PC-9 (cell line): ENCODE data around the gene OR52I1. TPM values are rescaled to one million over a fixed set of nuclear protein-coding genes. Genes with fewer than 3 reads are reported as not detected.

Source experiments
- BruUV-seq: library from RNA; stranded (reverse); fragments of 400-500 nt; replicated peaks from 2 replicates; lab custom pipeline; 2021; lab: Mats Ljungman, UMichigan
- CTCF ChIA-PET: fragments of 300-600 bp; sonication (Branson Sonifier 250); formaldehyde crosslinking; loops from one replicate; lab custom pipeline; 2022; ENCODE audit warnings: antibody characterized with exemption; lab: Charles Lee
- POLR2A ChIA-PET: fragments of 300-600 bp; sonication (Branson Sonifier 250); formaldehyde crosslinking; loops from one replicate; lab custom pipeline; 2022; ENCODE audit warnings: antibody characterized with exemption; ENCODE audit not compliant: unreplicated experiment; lab: Charles Lee
- DNase-seq, 2 experiments: peaks; one replicate each; pipeline versions ENCODE4 v3.0.0 to v3.0.0-alpha.2; 2015 to 2022; ENCODE audit warnings: mixed read lengths in 1 of 2
- H2AFZ ChIP-seq: fragments of 200-600 bp; sonication (generic); 2 replicates; pipeline ENCODE4 v1.8.1; 2017; ENCODE audit warnings: antibody characterized with exemption
- H3F3A ChIP-seq: fragments of 200-600 bp; sonication (generic); 2 replicates; pipeline ENCODE4 v1.8.1; 2017; ENCODE audit warnings: antibody characterized with exemption, mild to moderate bottlenecking, low read depth; ENCODE audit not compliant: insufficient read depth
- H3K27ac ChIP-seq: fragments of 200-600 bp; sonication (generic); 2 replicates; pipeline ENCODE4 v1.6.1; 2016; ENCODE audit warnings: mixed run types
- H3K27me3 ChIP-seq: fragments of 200-600 bp; sonication (generic); 2 replicates; pipeline ENCODE4 v1.6.1; 2016; ENCODE audit warnings: low read depth, mixed run types; ENCODE audit not compliant: insufficient read depth
- H3K36me3 ChIP-seq: fragments of 200-600 bp; sonication (generic); 2 replicates; pipeline ENCODE4 v1.6.1; 2016; ENCODE audit warnings: low read depth, mixed run types
- H3K4me1 ChIP-seq: fragments of 200-600 bp; sonication (generic); replicated peaks from 2 replicates; pipeline ENCODE4 v1.6.1; 2016; ENCODE audit warnings: mixed run types; ENCODE audit not compliant: insufficient read depth
- H3K4me2 ChIP-seq: fragments of 200-600 bp; sonication (generic); 2 replicates; pipeline ENCODE4 v1.6.1; 2017; ENCODE audit warnings: mixed run types
- H3K4me3 ChIP-seq: fragments of 200-600 bp; sonication (generic); 2 replicates; pipeline ENCODE4 v1.6.1; 2016; ENCODE audit warnings: mixed run types
- H3K79me2 ChIP-seq: fragments of 200-600 bp; sonication (generic); 2 replicates; pipeline ENCODE4 v1.6.1; 2017; ENCODE audit warnings: low read depth, mixed run types
- H3K9me2 ChIP-seq: fragments of 200-600 bp; sonication (generic); 2 replicates; pipeline ENCODE4 v1.8.1; 2017; ENCODE audit warnings: mild to moderate bottlenecking; ENCODE audit not compliant: insufficient read depth
- H3K9me3 ChIP-seq: fragments of 200-600 bp; sonication (generic); 2 replicates; pipeline ENCODE4 v1.8.1; 2016; ENCODE audit warnings: low read depth; ENCODE audit not compliant: insufficient read depth
- H4K20me1 ChIP-seq: fragments of 200-600 bp; sonication (generic); 2 replicates; pipeline ENCODE4 v1.8.1; 2017; ENCODE audit not compliant: insufficient read depth
- EZH2 ChIP-seq: fragments of 200-600 bp; sonication (generic); IDR thresholded peaks from 2 replicates; pipeline ENCODE4 v1.8.0; 2017; ENCODE audit warnings: antibody characterized with exemption, low read depth
- intact Hi-C: fragments of 100-400 bp; cut with micrococcal nuclease; formaldehyde crosslinking; loops from one replicate; pipeline ENCODE4 v1.10.0; 2022; ENCODE audit not compliant: unreplicated experiment
- total RNA-seq: library from RNA; stranded (reverse); gene quantifications from 2 replicates; pipeline ENCODE4 v1.2.3, GENCODE V29; 2021
- TF ChIP-seq, protein P1 (sequence below): fragments of 200-600 bp; sonication (generic); conservative IDR thresholded peaks from 2 replicates; pipeline ENCODE4 v1.6.1; 2017; ENCODE audit warnings: mixed run types, antibody characterized with exemption, mild to moderate bottlenecking, moderate library complexity

OR52I1 gene
- total RNA-seq, 1 experiment from 2014 or later = 0.15 TPM

DNA sequence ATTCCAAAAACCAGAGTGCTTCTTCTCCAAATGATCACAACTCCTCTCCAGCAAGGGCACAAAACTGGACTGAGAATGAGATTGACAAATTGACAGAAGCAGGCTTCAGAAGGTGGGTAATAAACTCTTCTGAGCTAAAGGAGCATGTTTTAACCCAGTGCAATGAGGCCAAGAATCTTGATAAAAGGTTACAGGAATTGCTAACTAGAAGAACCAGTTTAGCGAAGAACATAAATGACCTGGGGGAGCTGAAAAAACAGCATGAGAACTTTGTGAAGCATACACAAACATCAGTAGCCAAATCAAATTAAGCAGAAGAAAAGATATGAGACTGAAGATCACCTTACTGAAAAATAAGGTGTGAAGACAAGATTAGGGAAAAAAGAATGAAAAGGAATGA, 33.4 kb upstream of the OR52I1 start:
- TF ChIP-seq, protein P1, sequence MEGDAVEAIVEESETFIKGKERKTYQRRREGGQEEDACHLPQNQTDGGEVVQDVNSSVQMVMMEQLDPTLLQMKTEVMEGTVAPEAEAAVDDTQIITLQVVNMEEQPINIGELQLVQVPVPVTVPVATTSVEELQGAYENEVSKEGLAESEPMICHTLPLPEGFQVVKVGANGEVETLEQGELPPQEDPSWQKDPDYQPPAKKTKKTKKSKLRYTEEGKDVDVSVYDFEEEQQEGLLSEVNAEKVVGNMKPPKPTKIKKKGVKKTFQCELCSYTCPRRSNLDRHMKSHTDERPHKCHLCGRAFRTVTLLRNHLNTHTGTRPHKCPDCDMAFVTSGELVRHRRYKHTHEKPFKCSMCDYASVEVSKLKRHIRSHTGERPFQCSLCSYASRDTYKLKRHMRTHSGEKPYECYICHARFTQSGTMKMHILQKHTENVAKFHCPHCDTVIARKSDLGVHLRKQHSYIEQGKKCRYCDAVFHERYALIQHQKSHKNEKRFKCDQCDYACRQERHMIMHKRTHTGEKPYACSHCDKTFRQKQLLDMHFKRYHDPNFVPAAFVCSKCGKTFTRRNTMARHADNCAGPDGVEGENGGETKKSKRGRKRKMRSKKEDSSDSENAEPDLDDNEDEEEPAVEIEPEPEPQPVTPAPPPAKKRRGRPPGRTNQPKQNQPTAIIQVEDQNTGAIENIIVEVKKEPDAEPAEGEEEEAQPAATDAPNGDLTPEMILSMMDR = no peak
- no peak for TF ChIP-seq EZH2
- CTCF ChIA-PET = no interaction called here

DNA sequence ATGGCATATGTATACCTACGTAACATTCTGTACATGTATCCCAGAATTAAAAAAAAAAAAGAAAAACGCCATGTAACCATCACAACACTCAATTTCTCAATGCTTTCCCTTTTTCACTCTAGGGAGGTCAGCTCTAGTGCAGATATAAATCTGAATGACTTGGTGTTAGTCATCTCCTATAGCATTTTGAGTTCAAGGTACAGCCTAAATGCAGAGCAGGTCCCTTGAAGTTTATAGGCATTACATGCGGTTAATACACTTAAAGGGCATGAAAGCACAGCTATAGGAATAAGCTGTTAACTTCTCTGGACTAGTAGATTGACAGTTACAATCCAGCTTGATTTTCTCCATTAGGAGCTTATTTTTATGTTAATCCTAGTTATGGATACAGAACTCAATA, 28.5 kb upstream of the OR52I1 start:
- H3K4me2 ChIP-seq = no peak overlapping the region
- ChIA-PET POLR2A (no interaction called here), CTCF (no interaction called here)
- DNase-seq = no peak
- H3K36me3 ChIP-seq = no peaks in the 10 kb centered on the region
- peaks cover 11% of the 10 kb centered on the region for H3K4me1 ChIP-seq
- BruUV-seq = no TSS peak
- H4K20me1 ChIP-seq = no peaks in the 10 kb centered on the region
- no peak overlapping the region for H3K4me3 ChIP-seq
- H3K27ac ChIP-seq = no peak overlapping the region
- TF ChIP-seq EZH2 = no peak
- TF ChIP-seq, protein P1 = no peak
- no peaks in the 10 kb centered on the region; the same call in 1 of the 2 replicates for H3K27me3 ChIP-seq
- H3K9me3 ChIP-seq = no peaks in the 10 kb centered on the region
- no peaks in the 10 kb centered on the region for H3K79me2 ChIP-seq
- H3F3A ChIP-seq = no peaks in the 10 kb centered on the region
- intact Hi-C loops = no loop called here
- no peak overlapping the region for H2AFZ ChIP-seq
- H3K9me2 ChIP-seq = no peaks in the 10 kb centered on the region

More for the DNA sequence above, 33.4 kb upstream of the OR52I1 start:
- H3F3A ChIP-seq = no peaks in the 10 kb centered on the region
- no peaks in the 10 kb centered on the region for H3K9me2 ChIP-seq
- no peak overlapping the region; the same call in 1 of the 2 replicates for H3K4me3 ChIP-seq
- DNase-seq = peak in 1 of 2 experiments; percentile 70
- no peaks in the 10 kb centered on the region for H3K9me3 ChIP-seq
- H3K27ac ChIP-seq = peak overlapping the region; percentile 16; the same call in 1 of the 2 replicates
- H3K4me1 ChIP-seq = peaks cover 22% of the 10 kb centered on the region
- no TSS peak for BruUV-seq
- no peaks in the 10 kb centered on the region for H4K20me1 ChIP-seq
- no peak overlapping the region for H2AFZ ChIP-seq
- no peaks in the 10 kb centered on the region; the same call in 1 of the 2 replicates for H3K27me3 ChIP-seq
- H3K79me2 ChIP-seq = no peaks in the 10 kb centered on the region
- intact Hi-C loops = no loop called here
- H3K4me2 ChIP-seq = peak overlapping the region; percentile 53
- H3K36me3 ChIP-seq = no peaks in the 10 kb centered on the region
- POLR2A ChIA-PET = no interaction called here

DNA sequence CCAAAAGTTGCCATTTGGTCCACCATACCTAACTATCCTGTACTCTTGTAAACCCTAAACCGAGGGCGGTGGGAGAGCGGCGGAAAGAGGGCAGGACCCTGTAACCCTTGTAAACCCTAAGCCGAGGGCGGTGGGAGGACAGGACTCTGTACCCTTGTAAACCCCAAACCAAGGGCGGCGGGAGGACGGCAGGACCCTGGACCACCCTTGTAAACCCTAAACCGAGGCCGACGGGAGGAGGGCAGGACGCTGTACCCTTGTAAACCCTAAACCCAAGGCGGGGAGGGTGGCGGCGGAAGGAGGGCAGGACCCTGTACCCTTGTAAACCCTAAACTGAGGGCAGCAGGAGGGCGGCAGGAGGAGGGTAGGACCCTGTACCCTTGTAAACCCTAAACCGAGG, 24.8 kb upstream of the OR52I1 start:
- no peak for TF ChIP-seq EZH2
- TF ChIP-seq, protein P1 = no peak
- CTCF ChIA-PET = no interaction called here
- H3K27me3 ChIP-seq = peaks cover 4% of the 10 kb centered on the region; the same call in 1 of the 2 replicates
- DNase-seq = no peak
- H4K20me1 ChIP-seq = no peaks in the 10 kb centered on the region
- no peak overlapping the region for H3K4me2 ChIP-seq
- H3K27ac ChIP-seq = no peak overlapping the region
- no peaks in the 10 kb centered on the region for H3K4me1 ChIP-seq
- no peak overlapping the region for H2AFZ ChIP-seq
- no peak overlapping the region for H3K4me3 ChIP-seq
- H3F3A ChIP-seq = no peaks in the 10 kb centered on the region
- H3K9me3 ChIP-seq = no peaks in the 10 kb centered on the region
- BruUV-seq = no TSS peak
- POLR2A ChIA-PET = no interaction called here
- intact Hi-C loops = no loop called here
- no peaks in the 10 kb centered on the region for H3K79me2 ChIP-seq
- no peaks in the 10 kb centered on the region for H3K9me2 ChIP-seq
- no peaks in the 10 kb centered on the region for H3K36me3 ChIP-seq
